HG02840 (cell line): ENCODE results near the gene SMARCC2.
"Not testable (repeated sequence)": the region's sequence is repeated elsewhere in the genome, so short reads cannot be mapped to it uniquely, and the experiment has no call there.

Experiments
- ATAC-seq: cut with Tn5 transposase; IDR thresholded peaks from one replicate; pipeline ENCODE4 v1.9.1; 2021; ENCODE audit warnings: mild to moderate bottlenecking, moderate library complexity, moderate number of reproducible peaks; ENCODE audit not compliant: unreplicated experiment, low FRiP score

Gene SMARCC2

GRCh38 chr12:56169229-56169759, 20.0 kb downstream of the SMARCC2 start:
- no peak for ATAC-seq

- no peak for ATAC-seq
These were observed 23.9 kb downstream of the SMARCC2 start for GRCh38 chr12:56165369-56165768.

GRCh38 chr12:56164345-56164729, 24.9 kb downstream of the SMARCC2 start:
- ATAC-seq = no peak

GRCh38 chr12:56163533-56164344, 25.5 kb downstream of the SMARCC2 start:
- ATAC-seq = no peak

- no peak for ATAC-seq
These were observed 26.6 kb downstream of the SMARCC2 start for GRCh38 chr12:56162468-56163290.

GRCh38 chr12:56161690-56162351, 27.5 kb downstream of the SMARCC2 start:
- ATAC-seq = no peak

GRCh38 chr12:56160894-56161689, 28.2 kb downstream of the SMARCC2 start:
- ATAC-seq = no peak

GRCh38 chr12:56160193-56160763, 29.0 kb downstream of the SMARCC2 start:
- no peak for ATAC-seq

GRCh38 chr12:56159482-56160192, 29.6 kb downstream of the SMARCC2 start:
- ATAC-seq = no peak

GRCh38 chr12:56158926-56159461, 30.3 kb downstream of the SMARCC2 start:
- ATAC-seq = no peak

GRCh38 chr12:56158029-56158925, 31.0 kb downstream of the SMARCC2 start, which contains the start of gene MYL6:
Gene MYL6 (plus strand): TSS chr12:56158359. CDS start chr12:56158402, 43 bp downstream.
- peak; percentile 73 for ATAC-seq

GRCh38 chr12:56157201-56158028, 31.9 kb downstream of the SMARCC2 start:
- peak; percentile 23 for ATAC-seq

- ATAC-seq = not testable (repeated sequence)
These were observed 32.7 kb downstream of the SMARCC2 start for GRCh38 chr12:56156464-56157200.

- no peak for ATAC-seq
These were observed 33.9 kb downstream of the SMARCC2 start for GRCh38 chr12:56155256-56155845.

- ATAC-seq = no peak
These were observed 34.5 kb downstream of the SMARCC2 start for GRCh38 chr12:56154818-56155217.
